Endodermal cell (in vitro differentiated cells): ENCODE data around the gene SPECC1. TPM values are rescaled to one million over a fixed set of nuclear protein-coding genes. Genes with fewer than 3 reads are reported as not detected.

Experiments used
- DNase-seq: peaks from one replicate; pipeline ENCODE4 v3.0.0-alpha.2; 2017
- H3K27ac ChIP-seq: 2 replicates; pipeline ENCODE4 v1.5.1; 2013; ENCODE audit warnings: mild to moderate bottlenecking, low read depth, low read length, moderate library complexity
- H3K27me3 ChIP-seq: 2 replicates; pipeline ENCODE4 v1.6.1; 2013; ENCODE audit warnings: mild to moderate bottlenecking, low read length, moderate library complexity; ENCODE audit not compliant: insufficient read depth, control insufficient read depth, poor library complexity, severe bottlenecking
- H3K36me3 ChIP-seq: 2 replicates; pipeline ENCODE4 v1.7.0; 2013; ENCODE audit warnings: mild to moderate bottlenecking, low read length, moderate library complexity; ENCODE audit not compliant: control insufficient read depth, insufficient read depth
- H3K4me1 ChIP-seq: one replicate; pipeline ENCODE4 v1.7.0; 2013; ENCODE audit warnings: low read length; ENCODE audit not compliant: control insufficient read depth, insufficient read depth
- H3K4me3 ChIP-seq: 2 replicates; pipeline ENCODE4 v1.5.1; 2013; ENCODE audit warnings: mild to moderate bottlenecking, low read length, moderate library complexity
- H3K9ac ChIP-seq: 2 replicates; pipeline ENCODE4 v1.6.1; 2013; ENCODE audit warnings: mild to moderate bottlenecking, low read length, moderate library complexity; ENCODE audit not compliant: poor library complexity, severe bottlenecking; ENCODE audit errors: extremely low read depth
- H3K9me3 ChIP-seq: 2 replicates; pipeline ENCODE4 v1.6.1; 2013; ENCODE audit warnings: mild to moderate bottlenecking, low read length, moderate library complexity; ENCODE audit not compliant: control insufficient read depth
- H3K27ac Mint-ChIP-seq: 2 replicates; pipeline ENCODE4 v1.8.0; 2020; ENCODE audit warnings: mixed read lengths
- H3K27me3 Mint-ChIP-seq: 2 replicates; pipeline ENCODE4 v1.8.0; 2021; ENCODE audit warnings: mild to moderate bottlenecking, mixed read lengths; ENCODE audit not compliant: insufficient read depth
- H3K36me3 Mint-ChIP-seq: 2 replicates; pipeline ENCODE4 v1.8.0; 2020; ENCODE audit warnings: low read depth, mixed read lengths
- H3K4me1 Mint-ChIP-seq: 2 replicates; pipeline ENCODE4 v1.8.0; 2020; ENCODE audit warnings: mixed read lengths
- H3K4me3 Mint-ChIP-seq: 2 replicates; pipeline ENCODE4 v1.8.0; 2020; ENCODE audit warnings: mild to moderate bottlenecking, moderate library complexity, mixed read lengths
- H3K9me3 Mint-ChIP-seq: 2 replicates; pipeline ENCODE4 v1.8.0; 2020; ENCODE audit warnings: mild to moderate bottlenecking, mixed read lengths
- WGBS, 2 experiments: methylation state at CpG; one replicate each; pipeline versions ENCODE4 v1.1.5 to v1.1.7; 2013; ENCODE audit warnings: missing lambda C conversion rate in 2 of 2, mixed read lengths in 1 of 2; ENCODE audit not compliant: insufficient coverage in 1 of 2, insufficient read length in 1 of 2; 5-methylcytosine and 5-hydroxymethylcytosine counted together
- total RNA-seq, 2 donors: library from RNA; stranded (reverse); fragmentation: NEBNext Ultra II Directional in 1 of 2; extraction: Animal tissue kit (Norgen Biotek cat#: 25700) in 1 of 2; gene quantifications; 2 replicates in 1 of 2; 3 replicates in 1 of 2; pipeline ENCODE4 v1.2.1, GENCODE V29; 2021
- TF ChIP-seq, protein P1 (sequence below): fragments of 200-600 bp; sonication (generic); conservative IDR thresholded peaks from 2 replicates; pipeline ENCODE4 v1.5.0; 2021; ENCODE audit warnings: antibody characterized with exemption, mild to moderate bottlenecking

SPECC1 gene
- total RNA-seq, 2 donors from 2014 or later: 48.7 to 60.6 TPM

DNA sequence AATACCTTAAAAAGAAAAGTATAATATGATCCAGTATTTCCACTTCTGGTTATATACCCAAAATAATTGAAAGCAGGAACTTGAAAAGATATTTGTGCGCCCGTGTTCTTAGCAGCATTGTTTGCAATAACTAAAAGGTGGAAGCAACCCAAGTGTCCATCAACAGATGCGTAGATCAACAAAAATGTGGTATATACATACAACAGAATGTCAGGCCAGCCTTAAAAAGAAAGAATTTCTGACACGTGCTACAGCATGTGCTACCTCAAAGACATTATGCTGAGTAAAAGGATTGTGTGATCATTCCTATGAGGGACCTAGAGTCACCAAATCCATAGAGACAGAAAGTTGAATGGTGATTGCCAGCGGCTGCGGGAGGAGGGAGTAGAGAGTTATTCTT lies 133.1 kb downstream of the SPECC1 start:
- no peak for DNase-seq
- TF ChIP-seq, protein P1, sequence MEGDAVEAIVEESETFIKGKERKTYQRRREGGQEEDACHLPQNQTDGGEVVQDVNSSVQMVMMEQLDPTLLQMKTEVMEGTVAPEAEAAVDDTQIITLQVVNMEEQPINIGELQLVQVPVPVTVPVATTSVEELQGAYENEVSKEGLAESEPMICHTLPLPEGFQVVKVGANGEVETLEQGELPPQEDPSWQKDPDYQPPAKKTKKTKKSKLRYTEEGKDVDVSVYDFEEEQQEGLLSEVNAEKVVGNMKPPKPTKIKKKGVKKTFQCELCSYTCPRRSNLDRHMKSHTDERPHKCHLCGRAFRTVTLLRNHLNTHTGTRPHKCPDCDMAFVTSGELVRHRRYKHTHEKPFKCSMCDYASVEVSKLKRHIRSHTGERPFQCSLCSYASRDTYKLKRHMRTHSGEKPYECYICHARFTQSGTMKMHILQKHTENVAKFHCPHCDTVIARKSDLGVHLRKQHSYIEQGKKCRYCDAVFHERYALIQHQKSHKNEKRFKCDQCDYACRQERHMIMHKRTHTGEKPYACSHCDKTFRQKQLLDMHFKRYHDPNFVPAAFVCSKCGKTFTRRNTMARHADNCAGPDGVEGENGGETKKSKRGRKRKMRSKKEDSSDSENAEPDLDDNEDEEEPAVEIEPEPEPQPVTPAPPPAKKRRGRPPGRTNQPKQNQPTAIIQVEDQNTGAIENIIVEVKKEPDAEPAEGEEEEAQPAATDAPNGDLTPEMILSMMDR: no peak
- Histone ChIP-seq H3K27ac (no peak overlapping the region), H3K4me3 (no peak overlapping the region), H3K9me3 (no peaks in the 10 kb centered on the region), H3K9ac (no peak overlapping the region), H3K4me1 (no peaks in the 10 kb centered on the region), H3K36me3 (no peaks in the 10 kb centered on the region), H3K27me3 (no peaks in the 10 kb centered on the region)
- Mint-ChIP-seq H3K27me3 (no peaks in the 10 kb centered on the region), H3K4me3 (no peak overlapping the region), H3K27ac (no peak overlapping the region), H3K9me3 (peaks cover 4% of the 10 kb centered on the region), H3K4me1 (no peaks in the 10 kb centered on the region), H3K36me3 (no peaks in the 10 kb centered on the region)
- 94% methylated on average over 6 of the region's 6 CpGs for WGBS, 2 experiments

DNA sequence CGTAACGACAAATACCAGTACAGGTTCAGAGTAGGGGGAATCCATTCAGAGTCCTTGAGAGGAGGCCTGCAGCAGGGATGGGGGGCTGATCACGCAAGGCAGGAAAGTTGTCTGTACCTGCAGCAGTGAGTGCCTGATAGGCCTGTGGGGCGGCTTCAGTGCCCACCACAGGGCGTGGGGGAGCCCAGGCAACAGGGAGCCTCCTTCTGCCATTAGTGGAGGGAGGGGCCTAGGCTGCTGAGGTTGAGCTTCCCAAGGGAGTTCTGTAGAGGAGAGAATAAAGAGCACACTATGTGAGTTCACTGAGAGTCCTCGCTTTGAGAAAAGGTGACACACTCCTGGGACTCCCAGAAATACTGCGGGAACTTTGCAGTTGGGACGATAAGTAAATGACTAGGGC lies 134.6 kb downstream of the SPECC1 start:
- Histone ChIP-seq H3K9ac (no peak overlapping the region), H3K9me3 (no peaks in the 10 kb centered on the region), H3K36me3 (no peaks in the 10 kb centered on the region), H3K4me3 (no peak overlapping the region), H3K27me3 (no peaks in the 10 kb centered on the region), H3K4me1 (no peaks in the 10 kb centered on the region), H3K27ac (no peak overlapping the region)
- no peak for DNase-seq
- Mint-ChIP-seq H3K36me3 (no peaks in the 10 kb centered on the region), H3K27me3 (no peaks in the 10 kb centered on the region), H3K9me3 (peaks cover 4% of the 10 kb centered on the region), H3K4me1 (no peaks in the 10 kb centered on the region), H3K27ac (no peak overlapping the region), H3K4me3 (no peak overlapping the region)
- TF ChIP-seq, protein P1: no peak
- WGBS, 2 experiments: 93 to 100% methylated on average over 3 to 6 of the region's 8 CpGs

DNA sequence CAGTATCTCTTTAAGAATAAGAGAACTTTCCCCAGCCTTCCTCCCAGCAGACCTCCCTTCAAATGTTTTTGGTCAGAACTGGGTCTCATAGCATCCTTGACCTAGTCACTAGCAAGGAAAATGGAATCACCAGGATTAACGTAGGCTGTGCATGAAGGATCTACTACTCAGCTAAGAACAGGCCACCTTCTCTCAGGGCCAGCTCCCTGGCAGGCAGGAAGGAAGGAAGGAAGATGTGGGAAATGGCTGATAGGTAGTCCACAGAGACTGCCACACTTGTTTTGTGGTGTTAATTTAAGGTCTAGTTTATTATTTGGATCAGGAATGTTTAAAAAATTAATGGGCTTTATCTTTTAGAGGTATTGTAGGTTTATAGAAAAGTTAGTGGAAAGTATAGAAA lies 136.4 kb downstream of the SPECC1 start:
- no peak overlapping the region for H3K27ac Mint-ChIP-seq
- peaks cover 4% of the 10 kb centered on the region for H3K9me3 Mint-ChIP-seq
- TF ChIP-seq, protein P1: no peak
- WGBS, 2 experiments: 82 to 100% methylated on average over 1 of the region's 1 CpG
- Histone ChIP-seq H3K4me3 (no peak overlapping the region), H3K27me3 (no peaks in the 10 kb centered on the region), H3K27ac (no peak overlapping the region), H3K9ac (no peak overlapping the region), H3K36me3 (no peaks in the 10 kb centered on the region), H3K4me1 (no peaks in the 10 kb centered on the region), H3K9me3 (no peaks in the 10 kb centered on the region)
- no peaks in the 10 kb centered on the region for H3K27me3 Mint-ChIP-seq
- no peak for DNase-seq
- H3K36me3 Mint-ChIP-seq: no peaks in the 10 kb centered on the region
- no peaks in the 10 kb centered on the region for H3K4me1 Mint-ChIP-seq
- no peak overlapping the region for H3K4me3 Mint-ChIP-seq
